Measurements from ENCODE around the gene SLC7A9. TPM values are rescaled to one million over a fixed set of nuclear protein-coding genes. Genes with fewer than 3 reads are reported as not detected.
"Not testable (repeated sequence)": the region's sequence is repeated elsewhere in the genome, so short reads cannot be mapped to it uniquely, and the experiment has no call there.

Gene SLC7A9
- total and polyA plus RNA-seq, 10 of the 15 experiments (the other 5 are each of a cell fraction or from before 2014, with no cell fraction given) = 0.13 to 0.17 TPM; not detected in 8

- TF ChIP-seq BRCA1 (IDR thresholded peaks at IDR 0.05; ENCODE audit: low read depth, low read length) = no peak
- TF ChIP-seq, protein P1, sequence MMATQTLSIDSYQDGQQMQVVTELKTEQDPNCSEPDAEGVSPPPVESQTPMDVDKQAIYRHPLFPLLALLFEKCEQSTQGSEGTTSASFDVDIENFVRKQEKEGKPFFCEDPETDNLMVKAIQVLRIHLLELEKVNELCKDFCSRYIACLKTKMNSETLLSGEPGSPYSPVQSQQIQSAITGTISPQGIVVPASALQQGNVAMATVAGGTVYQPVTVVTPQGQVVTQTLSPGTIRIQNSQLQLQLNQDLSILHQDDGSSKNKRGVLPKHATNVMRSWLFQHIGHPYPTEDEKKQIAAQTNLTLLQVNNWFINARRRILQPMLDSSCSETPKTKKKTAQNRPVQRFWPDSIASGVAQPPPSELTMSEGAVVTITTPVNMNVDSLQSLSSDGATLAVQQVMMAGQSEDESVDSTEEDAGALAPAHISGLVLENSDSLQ (IDR thresholded peaks at IDR 0.05) = no peak
- TF ChIP-seq ZNF622 (IDR thresholded peaks at IDR 0.05) = no peak
Observed at GRCh38 chr19:32842061-32842460, 27.5 kb downstream of the SLC7A9 start (continued).

DNA sequence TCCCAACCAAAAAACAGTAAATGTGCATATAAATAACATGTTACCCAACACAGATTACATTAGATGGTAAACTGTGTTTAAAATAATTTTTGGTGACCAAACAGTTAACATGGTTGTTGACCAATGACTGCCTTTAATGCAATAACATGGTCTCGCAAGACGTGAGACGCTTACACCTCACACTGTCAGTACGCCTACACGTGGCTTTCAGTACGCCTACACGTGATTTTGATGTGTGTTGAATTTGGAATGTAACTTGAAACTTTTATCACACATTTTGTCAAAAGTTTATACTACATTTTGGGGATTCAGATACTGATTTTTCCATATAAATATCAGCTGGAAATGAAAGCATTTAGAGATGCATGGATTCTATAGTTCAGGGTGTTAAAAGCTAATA is 32.0 kb downstream of the SLC7A9 start:
- Histone ChIP-seq H3K4me3 (no peak overlapping the region), H3K4me1 (ENCODE audit: control insufficient read depth, insufficient read depth, low read length) (no peaks in the 10 kb centered on the region), H3K4me2 (ENCODE audit: control insufficient read depth, insufficient read depth) (no peak overlapping the region), H3K36me3 (ENCODE audit: control insufficient read depth in 2 of 2, insufficient read depth in 2 of 2, low read length in 1 of 2) (no peaks in the 10 kb centered on the region), H3K9ac (ENCODE audit: control insufficient read depth, insufficient read depth, low read length) (no peak overlapping the region), H4K20me1 (ENCODE audit: control insufficient read depth, insufficient read depth) (no peaks in the 10 kb centered on the region), H3K9me3 (replicated peaks; ENCODE audit: control insufficient read depth, insufficient read depth, low read length) (no peaks in the 10 kb centered on the region; the same call in 2 of the 3 replicates), H3K79me2 (ENCODE audit: control insufficient read depth, insufficient read depth, low read length) (no peaks in the 10 kb centered on the region), H3K27me3 (replicated peaks in 1 of 2; ENCODE audit: control insufficient read depth in 2 of 2, insufficient read depth in 2 of 2, low read length in 1 of 2) (no peaks in the 10 kb centered on the region), H3K27ac (ENCODE audit: control insufficient read depth, insufficient read depth) (no peak overlapping the region), H2AFZ (ENCODE audit: control insufficient read depth, low read depth, low read length) (no peak overlapping the region)
- 58% methylated on average over 7 of the region's 7 CpGs for WGBS (ENCODE audit: insufficient coverage, insufficient replicate concordance, low lambda C conversion rate, missing lambda C conversion rate)
- BruUV-seq (replicated peaks) = no TSS peak
- ChIA-PET POLR2A (no interaction called here), SMC1A (ENCODE audit: uncharacterized antibody, unreplicated experiment) (no interaction called here), RAD21 (ENCODE audit: unreplicated experiment) (no interaction called here), CTCF (no interaction called here)
- no peak for FAIRE-seq
- intact Hi-C loops (cut with micrococcal nuclease; ENCODE audit: unreplicated experiment) (no loop called here), in situ Hi-C loops (cut with MboI) (no loop called here)
- no peak for DNase-seq (ENCODE audit: low read depth, low spot score)
- ATAC-seq = no peak
- TF ChIP-seq ZNF217 (IDR thresholded peaks at IDR 0.05) (no peak), NFXL1 (IDR thresholded peaks at IDR 0.05; ENCODE audit: borderline replicate concordance) (no peak), KLF5 (IDR thresholded peaks at IDR 0.05; ENCODE audit: partially characterized antibody) (no peak)

DNA sequence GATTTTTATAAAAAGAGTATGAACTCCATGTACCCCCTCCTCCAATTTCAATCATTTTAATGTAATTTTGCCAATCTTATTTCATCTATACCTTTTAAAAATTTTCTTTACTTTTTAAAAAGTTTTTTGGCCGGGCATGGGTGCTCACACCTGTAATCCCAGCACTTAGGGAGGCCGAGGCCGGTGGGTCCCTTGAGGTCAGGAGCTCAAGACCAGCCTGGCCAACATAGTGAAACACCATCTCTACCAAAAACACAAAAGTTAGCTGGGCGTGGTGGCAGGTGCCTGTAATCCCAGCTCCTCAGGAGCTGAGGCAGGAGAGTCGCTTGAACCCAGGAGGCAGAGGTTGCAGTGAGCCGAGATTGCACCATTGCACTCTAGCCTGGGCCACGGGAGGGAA is 36.2 kb downstream of the SLC7A9 start:
- H3K79me2 ChIP-seq (ENCODE audit: control insufficient read depth, insufficient read depth, low read length); FAIRE-seq; H3K27me3 ChIP-seq (replicated peaks in 1 of 2; ENCODE audit: control insufficient read depth in 2 of 2, insufficient read depth in 2 of 2, low read length in 1 of 2); CTCF ChIA-PET; H3K4me3 ChIP-seq; ATAC-seq; POLR2A ChIA-PET; H3K9me3 ChIP-seq (replicated peaks; ENCODE audit: control insufficient read depth, insufficient read depth, low read length); H3K4me1 ChIP-seq (ENCODE audit: control insufficient read depth, insufficient read depth, low read length); DNase-seq (ENCODE audit: low read depth, low spot score); H2AFZ ChIP-seq (ENCODE audit: control insufficient read depth, low read depth, low read length); H3K36me3 ChIP-seq (ENCODE audit: control insufficient read depth in 2 of 2, insufficient read depth in 2 of 2, low read length in 1 of 2); RAD21 ChIA-PET (ENCODE audit: unreplicated experiment); H3K27ac ChIP-seq (ENCODE audit: control insufficient read depth, insufficient read depth); SMC1A ChIA-PET (ENCODE audit: uncharacterized antibody, unreplicated experiment); H3K9ac ChIP-seq (ENCODE audit: control insufficient read depth, insufficient read depth, low read length); intact Hi-C loops (cut with micrococcal nuclease; ENCODE audit: unreplicated experiment); BruUV-seq (replicated peaks); H4K20me1 ChIP-seq (ENCODE audit: control insufficient read depth, insufficient read depth); in situ Hi-C loops (cut with MboI); H3K4me2 ChIP-seq (ENCODE audit: control insufficient read depth, insufficient read depth): not testable (repeated sequence)
- WGBS (ENCODE audit: insufficient coverage, insufficient replicate concordance, low lambda C conversion rate, missing lambda C conversion rate) = 39% methylated on average over 7 of the region's 7 CpGs

GRCh38 chr19:32832825-32833224 is 36.7 kb downstream of the SLC7A9 start:
- SMC1A ChIA-PET (ENCODE audit: uncharacterized antibody, unreplicated experiment); BruUV-seq (replicated peaks); H3K4me1 ChIP-seq (ENCODE audit: control insufficient read depth, insufficient read depth, low read length); H3K9ac ChIP-seq (ENCODE audit: control insufficient read depth, insufficient read depth, low read length); CTCF ChIA-PET; H3K4me2 ChIP-seq (ENCODE audit: control insufficient read depth, insufficient read depth); H3K4me3 ChIP-seq; FAIRE-seq; H4K20me1 ChIP-seq (ENCODE audit: control insufficient read depth, insufficient read depth); H2AFZ ChIP-seq (ENCODE audit: control insufficient read depth, low read depth, low read length); H3K79me2 ChIP-seq (ENCODE audit: control insufficient read depth, insufficient read depth, low read length); H3K36me3 ChIP-seq (ENCODE audit: control insufficient read depth in 2 of 2, insufficient read depth in 2 of 2, low read length in 1 of 2); in situ Hi-C loops (cut with MboI); DNase-seq (ENCODE audit: low read depth, low spot score); H3K9me3 ChIP-seq (replicated peaks; ENCODE audit: control insufficient read depth, insufficient read depth, low read length); intact Hi-C loops (cut with micrococcal nuclease; ENCODE audit: unreplicated experiment); H3K27ac ChIP-seq (ENCODE audit: control insufficient read depth, insufficient read depth); RAD21 ChIA-PET (ENCODE audit: unreplicated experiment); ATAC-seq; H3K27me3 ChIP-seq (replicated peaks in 1 of 2; ENCODE audit: control insufficient read depth in 2 of 2, insufficient read depth in 2 of 2, low read length in 1 of 2); POLR2A ChIA-PET: not testable (repeated sequence)
- WGBS (ENCODE audit: insufficient coverage, insufficient replicate concordance, low lambda C conversion rate, missing lambda C conversion rate) = 69% methylated on average over 7 of the region's 7 CpGs
